Muscle of back (tissue), 10 donors: ENCODE data around the gene KRTAP19-7. TPM values are rescaled to one million over a fixed set of nuclear protein-coding genes. Genes with fewer than 3 reads are reported as not detected.

Experiments
- polyA plus RNA-seq, 10 donors: library from polyadenylated mRNA; unstranded; fragments of 120-200 nt; gene quantifications; one replicate each; pipeline ENCODE4 v1.2.1, GENCODE V29; 2013; ENCODE audit not compliant: insufficient read length in 10 of 10

KRTAP19-7 gene
- polyA plus RNA-seq, 10 donors, result not detected

Other genes starting within 250 kb of the KRTAP19-7 start
- not detected for gene KRTAP26-1, start 241.0 kb downstream of the KRTAP19-7 start, polyA plus RNA-seq
- not detected for gene KRTAP27-1, start 223.6 kb downstream of the KRTAP19-7 start, polyA plus RNA-seq
- gene KRTAP23-1, start 212.7 kb downstream of the KRTAP19-7 start, polyA plus RNA-seq, result not detected
- gene KRTAP13-2, start 189.0 kb downstream of the KRTAP19-7 start, polyA plus RNA-seq, result not detected
- not detected for gene KRTAP13-1, start 165.3 kb downstream of the KRTAP19-7 start, polyA plus RNA-seq
- not detected for gene KRTAP13-3, start 135.4 kb downstream of the KRTAP19-7 start, polyA plus RNA-seq
- not detected for gene KRTAP13-4, start 131.1 kb downstream of the KRTAP19-7 start, polyA plus RNA-seq
- gene KRTAP15-1, start 121.0 kb downstream of the KRTAP19-7 start, polyA plus RNA-seq, result not detected
- gene KRTAP19-1, start 80.9 kb downstream of the KRTAP19-7 start, polyA plus RNA-seq, result not detected
- gene KRTAP19-2, start 73.9 kb downstream of the KRTAP19-7 start, polyA plus RNA-seq, result not detected
- gene KRTAP19-3, start 69.3 kb downstream of the KRTAP19-7 start, polyA plus RNA-seq, result not detected
- not detected for gene KRTAP19-4, start 64.1 kb downstream of the KRTAP19-7 start, polyA plus RNA-seq
- gene KRTAP19-5, start 59.2 kb downstream of the KRTAP19-7 start, polyA plus RNA-seq, result not detected
- not detected for gene KRTAP19-6, start 19.4 kb downstream of the KRTAP19-7 start, polyA plus RNA-seq
- not detected for gene KRTAP22-2, start 29.1 kb upstream of the KRTAP19-7 start, polyA plus RNA-seq
- not detected for gene KRTAP6-3, start 31.1 kb upstream of the KRTAP19-7 start, polyA plus RNA-seq
- not detected for gene KRTAP6-2, start 37.6 kb upstream of the KRTAP19-7 start, polyA plus RNA-seq
- gene KRTAP22-1, start 39.8 kb upstream of the KRTAP19-7 start, polyA plus RNA-seq, result not detected
- not detected for gene KRTAP6-1, start 52.6 kb upstream of the KRTAP19-7 start, polyA plus RNA-seq
- not detected for gene KRTAP20-1, start 55.1 kb upstream of the KRTAP19-7 start, polyA plus RNA-seq
- gene KRTAP20-4, start 59.3 kb upstream of the KRTAP19-7 start, polyA plus RNA-seq, result not detected
- gene KRTAP20-2, start 73.9 kb upstream of the KRTAP19-7 start, polyA plus RNA-seq, result not detected
- gene KRTAP20-3, start 81.5 kb upstream of the KRTAP19-7 start, polyA plus RNA-seq, result not detected
- gene KRTAP21-3, start 157.5 kb upstream of the KRTAP19-7 start, polyA plus RNA-seq, result not detected
- not detected for gene KRTAP21-2, start 185.9 kb upstream of the KRTAP19-7 start, polyA plus RNA-seq
- not detected for gene KRTAP21-1, start 194.1 kb upstream of the KRTAP19-7 start, polyA plus RNA-seq